ENCODE results near the gene DOCK6. TPM values are rescaled to one million over a fixed set of nuclear protein-coding genes. Genes with fewer than 3 reads are reported as not detected.

DOCK6 gene
- total and polyA plus RNA-seq, 2 of the 13 experiments (the other 11 are each of a cell fraction or from before 2014, with no cell fraction given) = 5.4 to 38.1 TPM

- TF ChIP-seq ZNF512 (CRISPR knock-in tag; IDR thresholded peaks at IDR 0.05) (no peak), PRDM4 (CRISPR knock-in tag; IDR thresholded peaks at IDR 0.05; ENCODE audit: borderline replicate concordance) (no peak), MAX (IDR thresholded peaks at IDR 0.05) (no peak), TERF1 (CRISPR knock-in tag; IDR thresholded peaks at IDR 0.05) (no peak), ZNF292 (CRISPR knock-in tag; IDR thresholded peaks at IDR 0.05; ENCODE audit: borderline replicate concordance, low read depth) (no peak)
Measured at GRCh38 chr19:11281356-11282049, 19.2 kb upstream of the DOCK6 start (continued).

Data from HepG2 (cell line).